Ishikawa (cell line): ENCODE data around the gene CCDC88A.

ENCODE experiments used
- CREB1 ChIP-seq: IDR thresholded peaks from 2 replicates; pipeline ENCODE4 v1.6.1; 2012; ENCODE audit warnings: low read depth
- EGR1 ChIP-seq: IDR thresholded peaks from 2 replicates; pipeline ENCODE4 v1.6.1; 2012
- EP300 ChIP-seq: IDR thresholded peaks from 2 replicates; pipeline ENCODE4 v1.6.1; 2012; ENCODE audit warnings: borderline replicate concordance
- FOXM1 ChIP-seq: IDR thresholded peaks from 2 replicates; pipeline ENCODE4 v1.6.1; 2012; ENCODE audit warnings: low read depth, borderline replicate concordance
- MAX ChIP-seq: IDR thresholded peaks from 2 replicates; pipeline ENCODE4 v1.6.1; 2012
- NFIC ChIP-seq: IDR thresholded peaks from 2 replicates; pipeline ENCODE4 v1.6.1; 2012
- RAD21 ChIP-seq: IDR thresholded peaks from 2 replicates; pipeline ENCODE4 v1.6.1; 2012; ENCODE audit warnings: low read depth
- TAF1 ChIP-seq: IDR thresholded peaks from 2 replicates; pipeline ENCODE4 v1.6.1; 2012; ENCODE audit warnings: low read depth, mild to moderate bottlenecking
- TEAD4 ChIP-seq: IDR thresholded peaks from 2 replicates; pipeline ENCODE4 v1.6.1; 2012
- USF1 ChIP-seq: IDR thresholded peaks from 2 replicates; pipeline ENCODE4 v1.6.1; 2012
- YY1 ChIP-seq: IDR thresholded peaks from 2 replicates; pipeline ENCODE4 v1.6.1; 2012; ENCODE audit warnings: low read depth
- ZBTB7A ChIP-seq: IDR thresholded peaks from 2 replicates; pipeline ENCODE4 v1.6.1; 2012; ENCODE audit warnings: low read depth
- TF ChIP-seq, protein P1 (sequence below): IDR thresholded peaks from 2 replicates; pipeline ENCODE4 v1.6.1; 2012; ENCODE audit warnings: low read depth, mild to moderate bottlenecking

Gene CCDC88A

DNA sequence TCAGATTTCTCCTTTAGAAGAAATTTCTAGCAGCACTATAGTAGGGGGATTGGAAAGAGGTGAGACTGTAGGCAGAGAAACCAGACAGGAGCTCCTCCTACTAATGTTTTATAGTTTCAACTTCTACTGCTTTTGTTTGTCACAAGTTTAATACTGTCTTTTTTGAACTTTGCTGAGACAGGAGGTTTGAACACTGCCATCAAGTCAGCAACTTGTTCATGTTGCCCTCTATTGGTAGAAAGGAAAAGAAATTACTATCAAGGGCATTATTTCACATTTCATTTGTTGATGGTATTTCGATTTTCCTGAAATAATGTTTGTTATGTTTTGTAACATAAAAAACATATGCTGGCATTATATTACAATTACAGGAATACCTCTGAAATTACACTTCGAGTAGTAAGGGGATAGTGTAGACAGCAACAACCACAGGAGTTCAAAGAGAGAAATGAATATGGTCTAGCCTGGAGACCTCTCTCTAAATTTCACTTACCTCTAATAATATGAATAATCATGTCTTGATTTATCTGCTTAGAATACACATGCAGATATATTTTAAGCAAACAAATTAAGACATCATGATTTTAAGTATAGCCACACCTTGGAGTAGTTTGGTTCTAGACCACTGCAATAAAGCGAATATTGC lies 12.4 kb upstream of the CCDC88A start:
- TF ChIP-seq ZBTB7A (no peak), RAD21 (peak; percentile 69)

- TF ChIP-seq FOXM1 (no peak), YY1 (no peak), USF1 (no peak), TEAD4 (no peak)
- TF ChIP-seq, protein P1, sequence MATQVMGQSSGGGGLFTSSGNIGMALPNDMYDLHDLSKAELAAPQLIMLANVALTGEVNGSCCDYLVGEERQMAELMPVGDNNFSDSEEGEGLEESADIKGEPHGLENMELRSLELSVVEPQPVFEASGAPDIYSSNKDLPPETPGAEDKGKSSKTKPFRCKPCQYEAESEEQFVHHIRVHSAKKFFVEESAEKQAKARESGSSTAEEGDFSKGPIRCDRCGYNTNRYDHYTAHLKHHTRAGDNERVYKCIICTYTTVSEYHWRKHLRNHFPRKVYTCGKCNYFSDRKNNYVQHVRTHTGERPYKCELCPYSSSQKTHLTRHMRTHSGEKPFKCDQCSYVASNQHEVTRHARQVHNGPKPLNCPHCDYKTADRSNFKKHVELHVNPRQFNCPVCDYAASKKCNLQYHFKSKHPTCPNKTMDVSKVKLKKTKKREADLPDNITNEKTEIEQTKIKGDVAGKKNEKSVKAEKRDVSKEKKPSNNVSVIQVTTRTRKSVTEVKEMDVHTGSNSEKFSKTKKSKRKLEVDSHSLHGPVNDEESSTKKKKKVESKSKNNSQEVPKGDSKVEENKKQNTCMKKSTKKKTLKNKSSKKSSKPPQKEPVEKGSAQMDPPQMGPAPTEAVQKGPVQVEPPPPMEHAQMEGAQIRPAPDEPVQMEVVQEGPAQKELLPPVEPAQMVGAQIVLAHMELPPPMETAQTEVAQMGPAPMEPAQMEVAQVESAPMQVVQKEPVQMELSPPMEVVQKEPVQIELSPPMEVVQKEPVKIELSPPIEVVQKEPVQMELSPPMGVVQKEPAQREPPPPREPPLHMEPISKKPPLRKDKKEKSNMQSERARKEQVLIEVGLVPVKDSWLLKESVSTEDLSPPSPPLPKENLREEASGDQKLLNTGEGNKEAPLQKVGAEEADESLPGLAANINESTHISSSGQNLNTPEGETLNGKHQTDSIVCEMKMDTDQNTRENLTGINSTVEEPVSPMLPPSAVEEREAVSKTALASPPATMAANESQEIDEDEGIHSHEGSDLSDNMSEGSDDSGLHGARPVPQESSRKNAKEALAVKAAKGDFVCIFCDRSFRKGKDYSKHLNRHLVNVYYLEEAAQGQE, result no peak
Observed at GRCh38 chr2:55430211-55430975, 10.7 kb upstream of the CCDC88A start.

DNA sequence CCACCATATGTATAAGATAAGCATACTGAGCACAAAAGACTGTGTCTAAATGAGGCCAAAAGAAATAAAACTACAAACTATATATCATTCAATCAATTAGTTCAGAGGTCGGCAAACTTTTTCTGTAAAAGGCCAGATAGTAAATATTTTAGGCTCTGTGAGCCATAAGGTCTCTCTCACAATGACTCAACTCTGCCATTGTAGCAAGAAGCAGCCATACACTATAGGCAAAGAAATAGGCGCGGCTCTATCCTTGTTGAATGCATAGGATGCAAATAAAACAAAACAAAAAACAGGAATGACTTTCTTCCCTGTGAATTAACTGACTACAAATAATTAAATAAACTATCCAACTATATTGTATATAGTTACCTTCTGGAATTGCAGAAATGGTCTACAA lies 8.6 kb upstream of the CCDC88A start:
- TF ChIP-seq, protein P1, result no peak
- TF ChIP-seq EP300 (no peak), USF1 (no peak)

- TF ChIP-seq EP300 (no peak), TEAD4 (no peak), TAF1 (no peak), CREB1 (no peak), FOXM1 (no peak), EGR1 (no peak), RAD21 (no peak), NFIC (no peak), ZBTB7A (no peak)
Observed at GRCh38 chr2:55425431-55425831, 5.8 kb upstream of the CCDC88A start.

DNA sequence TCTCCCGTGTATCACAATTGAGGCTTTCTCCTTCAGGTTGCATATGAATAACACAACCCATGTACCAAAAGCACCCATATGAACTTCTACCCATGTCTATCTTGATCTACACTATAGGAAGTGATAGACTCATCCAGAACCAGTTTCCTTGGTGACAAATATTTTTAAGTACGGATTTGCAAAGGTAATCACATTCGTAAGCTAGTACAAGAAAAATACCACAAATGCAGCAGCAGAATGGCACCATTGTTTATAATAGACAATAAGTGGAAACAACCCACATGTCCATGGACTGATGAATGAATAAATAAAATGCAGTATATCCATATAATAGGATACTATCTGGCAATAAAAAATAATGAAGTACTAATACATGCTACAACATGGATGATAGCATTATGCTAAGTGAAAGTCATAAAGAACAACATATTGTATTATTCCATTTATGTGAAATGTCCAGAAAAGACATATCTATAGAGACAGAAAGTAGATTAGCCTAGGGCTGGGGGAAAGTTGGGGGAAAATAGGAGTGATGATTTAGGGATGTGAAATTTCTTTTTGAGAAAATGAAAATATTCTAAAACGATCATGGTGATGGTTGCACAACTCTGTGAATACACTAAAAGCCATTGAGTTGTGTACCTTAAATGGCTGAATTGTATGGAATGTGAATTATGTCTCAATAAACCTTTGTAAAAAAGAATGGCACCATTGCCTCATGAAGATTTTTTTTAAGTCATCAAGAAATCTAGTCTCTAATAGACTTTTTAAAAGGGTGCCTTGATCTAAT lies 3.4 kb upstream of the CCDC88A start:
- TF ChIP-seq MAX (no peak), ZBTB7A (no peak), TAF1 (no peak), RAD21 (no peak), EP300 (no peak)
- TF ChIP-seq, protein P1, result no peak
